HCT116 (cell line): ENCODE measurements around the gene RNF130. TPM values are rescaled to one million over a fixed set of nuclear protein-coding genes. Genes with fewer than 3 reads are reported as not detected.

Source experiments
- ATAC-seq: fragments of 200-7000 bp; cut with Tn5 transposase; 2 replicates; pipeline ENCODE4 v1.9.1; 2020; ENCODE audit warnings: mild to moderate bottlenecking, moderate library complexity
- BruUV-seq: library from RNA; stranded (reverse); fragments of 400-500 nt; replicated peaks from 2 replicates; lab custom pipeline; 2021; lab: Mats Ljungman, UMichigan
- CTCF ChIA-PET: fragments of 300-600 bp; sonication (Branson Sonifier 250); formaldehyde crosslinking; loops from one replicate; lab custom pipeline; 2021; ENCODE audit warnings: antibody characterized with exemption; lab: Charles Lee
- POLR2A ChIA-PET: fragments of 300-600, 350-600 bp; sonication (Branson Sonifier 250); formaldehyde crosslinking; loops from one replicate; lab custom pipeline; 2021; ENCODE audit warnings: antibody characterized with exemption; lab: Charles Lee
- RAD21 ChIA-PET, 2 experiments: fragments of 300-600 bp; sonication (Branson Sonifier 250); formaldehyde crosslinking; loops; one replicate each; lab custom pipeline; 2023; ENCODE audit warnings: low total read pairs in 2 of 2; ENCODE audit not compliant: uncharacterized antibody in 2 of 2, unreplicated experiment in 2 of 2, low non-redundant PET in 1 of 2; lab: Charles Lee
- DNase-seq: peaks from one replicate; pipeline ENCODE4 v3.0.0-alpha.2; 2010; ENCODE audit warnings: low read depth, low spot score
- H2AFZ ChIP-seq: fragments of 200-600 bp; shearing (Covaris generic), sonication (generic); 2 replicates; pipeline ENCODE4 v1.6.1; 2017; ENCODE audit warnings: low read depth, mixed run types, mixed read lengths, antibody characterized with exemption, low read length; ENCODE audit not compliant: poor library complexity, severe bottlenecking
- H3K27ac ChIP-seq: 2 replicates; pipeline ENCODE4 v1.5.1; 2012; ENCODE audit warnings: low read depth, low read length
- H3K27me3 ChIP-seq: fragments of 200-600 bp; sonication (generic); 2 replicates; pipeline ENCODE4 v1.6.1; 2016; ENCODE audit warnings: mixed run types, low read length, mixed read lengths; ENCODE audit not compliant: insufficient read depth
- H3K36me3 ChIP-seq, 2 experiments: fragments of 200-500 bp in 1 of 2; fragments of 200-600 bp in 1 of 2; sonication (Bioruptor generic) in 1 of 2; sonication (generic) in 1 of 2; 2 replicates each; pipeline versions ENCODE4 v1.5.1 to v1.6.1; 2014 to 2016; ENCODE audit warnings: low read length in 2 of 2, inconsistent platforms in 1 of 2, mixed read lengths in 1 of 2, mixed run types in 1 of 2; ENCODE audit not compliant: insufficient read depth in 2 of 2, control insufficient read depth in 1 of 2
- H3K4me1 ChIP-seq, 2 experiments: fragments of 200-600 bp in 1 of 2; sonication (generic) in 1 of 2; 2 replicates each; pipeline versions ENCODE4 v1.5.1 to v1.6.1; 2012 to 2017; ENCODE audit warnings: low read length in 2 of 2, inconsistent platforms in 1 of 2, mild to moderate bottlenecking in 1 of 2, mixed read lengths in 1 of 2, mixed run types in 1 of 2, moderate library complexity in 1 of 2; ENCODE audit not compliant: insufficient read depth in 2 of 2, control insufficient read depth in 1 of 2
- H3K4me2 ChIP-seq: fragments of 200-600 bp; sonication (generic); 2 replicates; pipeline ENCODE4 v1.6.1; 2017; ENCODE audit warnings: mixed run types, low read length, mixed read lengths
- H3K4me3 ChIP-seq, 2 experiments: fragments of 200-600 bp in 1 of 2; sonication (generic) in 1 of 2; replicated peaks in 1 of 2; 2 replicates each; pipeline ENCODE4 v1.5.1; 2011 to 2016; ENCODE audit warnings: low read length in 2 of 2, control low read depth in 1 of 2, low read depth in 1 of 2, mild to moderate bottlenecking in 1 of 2, mixed read lengths in 1 of 2, mixed run types in 1 of 2
- H3K79me2 ChIP-seq: fragments of 200-600 bp; sonication (generic); 2 replicates; pipeline ENCODE4 v1.6.1; 2017; ENCODE audit warnings: mild to moderate bottlenecking, mixed run types, low read length, moderate library complexity, mixed read lengths; ENCODE audit not compliant: insufficient read depth
- H3K9ac ChIP-seq: fragments of 200-600 bp; sonication (generic); 2 replicates; pipeline ENCODE4 v1.6.1; 2016; ENCODE audit warnings: low read length, mixed read lengths
- H3K9me2 ChIP-seq: fragments of 200-600 bp; sonication (generic), shearing (Covaris generic); 2 replicates; pipeline ENCODE4 v1.6.1; 2017; ENCODE audit warnings: mixed run types, mild to moderate bottlenecking, moderate library complexity; ENCODE audit not compliant: insufficient read depth
- H3K9me3 ChIP-seq, 2 experiments: fragments of 200-500 bp in 1 of 2; fragments of 200-600 bp in 1 of 2; sonication (Bioruptor generic) in 1 of 2; sonication (generic) in 1 of 2; 2 replicates each; pipeline ENCODE4 v1.6.1; 2014 to 2017; ENCODE audit warnings: low read length in 2 of 2, mixed read lengths in 2 of 2, inconsistent platforms in 1 of 2, low read depth in 1 of 2, mild to moderate bottlenecking in 1 of 2, mixed run types in 1 of 2, moderate library complexity in 1 of 2; ENCODE audit not compliant: control insufficient read depth in 1 of 2, insufficient read depth in 1 of 2
- H4K20me1 ChIP-seq: fragments of 200-600 bp; sonication (generic), shearing (Covaris generic); 2 replicates; pipeline ENCODE4 v1.6.1; 2017; ENCODE audit warnings: mixed run types, mild to moderate bottlenecking, moderate library complexity; ENCODE audit not compliant: insufficient read depth
- CEBPB ChIP-seq: IDR thresholded peaks from 2 replicates; pipeline ENCODE4 v1.6.1; 2012; ENCODE audit warnings: low read depth
- EGR1 ChIP-seq: IDR thresholded peaks from 2 replicates; pipeline ENCODE4 v1.6.1; 2012; ENCODE audit warnings: low read depth
- ELF1 ChIP-seq: IDR thresholded peaks from 2 replicates; pipeline ENCODE4 v1.6.1; 2012; ENCODE audit warnings: low read depth, borderline replicate concordance
- EZH2 ChIP-seq: fragments of 200-600 bp; sonication (generic); IDR thresholded peaks from 2 replicates; pipeline ENCODE4 v1.6.1; 2017; ENCODE audit warnings: antibody characterized with exemption, mixed run types
- EZH2phosphoT487 ChIP-seq: fragments of 200-600 bp; IDR thresholded peaks from 2 replicates; pipeline ENCODE4 v1.6.1; 2018; ENCODE audit warnings: antibody characterized with exemption, borderline replicate concordance
- FOSL1 ChIP-seq: IDR thresholded peaks from 2 replicates; pipeline ENCODE4 v1.6.1; 2012; ENCODE audit warnings: low read depth
- JUND ChIP-seq: IDR thresholded peaks from 2 replicates; pipeline ENCODE4 v1.6.1; 2012
- POLR2A ChIP-seq: IDR thresholded peaks from 2 replicates; pipeline ENCODE4 v1.7.0; 2011; ENCODE audit warnings: borderline replicate concordance; ENCODE audit not compliant: insufficient read depth, insufficient read length; ENCODE audit errors: extremely low read depth
- POLR2AphosphoS5 ChIP-seq: IDR thresholded peaks from 2 replicates; pipeline ENCODE4 v1.6.1; 2011; ENCODE audit warnings: mild to moderate bottlenecking, low read depth, low read length, moderate library complexity
- SIN3A ChIP-seq: IDR thresholded peaks from 2 replicates; pipeline ENCODE4 v1.6.1; 2012; ENCODE audit warnings: low read depth
- SP1 ChIP-seq: IDR thresholded peaks from 2 replicates; pipeline ENCODE4 v1.6.1; 2012; ENCODE audit warnings: low read depth
- SRF ChIP-seq: IDR thresholded peaks from 2 replicates; pipeline ENCODE4 v1.6.1; 2012; ENCODE audit warnings: low read depth
- YY1 ChIP-seq: IDR thresholded peaks from 2 replicates; pipeline ENCODE4 v1.6.1; 2011; ENCODE audit warnings: low read length, low read depth, moderate library complexity, mild to moderate bottlenecking; ENCODE audit not compliant: insufficient replicate concordance; ENCODE audit errors: extremely low read depth
- ZNF274 ChIP-seq: fragments of 200-500 bp; sonication (Bioruptor generic); IDR thresholded peaks from 2 replicates; pipeline ENCODE4 v1.6.1; 2014; ENCODE audit warnings: mild to moderate bottlenecking, low read depth, low read length, inconsistent platforms
- intact Hi-C: fragments of 100-400 bp; cut with micrococcal nuclease; formaldehyde crosslinking; loops from 2 replicates; pipeline ENCODE4 v1.10.0; 2022
- total RNA-seq: library from RNA; stranded (reverse); gene quantifications from one replicate; pipeline ENCODE4 v1.2.1, GENCODE V29; 2021; ENCODE audit not compliant: unreplicated experiment
- TF ChIP-seq, protein P1 (sequence below): IDR thresholded peaks from 2 replicates; pipeline ENCODE4 v1.6.1; 2012
- TF ChIP-seq, protein P2 (sequence below): IDR thresholded peaks from 2 replicates; pipeline ENCODE4 v1.6.1; 2011; ENCODE audit warnings: mild to moderate bottlenecking, low read length, moderate library complexity; ENCODE audit not compliant: insufficient replicate concordance; ENCODE audit errors: extremely low read depth

RNF130 gene
- total RNA-seq, 1 experiment from 2014 or later: 34.9 TPM

DNA sequence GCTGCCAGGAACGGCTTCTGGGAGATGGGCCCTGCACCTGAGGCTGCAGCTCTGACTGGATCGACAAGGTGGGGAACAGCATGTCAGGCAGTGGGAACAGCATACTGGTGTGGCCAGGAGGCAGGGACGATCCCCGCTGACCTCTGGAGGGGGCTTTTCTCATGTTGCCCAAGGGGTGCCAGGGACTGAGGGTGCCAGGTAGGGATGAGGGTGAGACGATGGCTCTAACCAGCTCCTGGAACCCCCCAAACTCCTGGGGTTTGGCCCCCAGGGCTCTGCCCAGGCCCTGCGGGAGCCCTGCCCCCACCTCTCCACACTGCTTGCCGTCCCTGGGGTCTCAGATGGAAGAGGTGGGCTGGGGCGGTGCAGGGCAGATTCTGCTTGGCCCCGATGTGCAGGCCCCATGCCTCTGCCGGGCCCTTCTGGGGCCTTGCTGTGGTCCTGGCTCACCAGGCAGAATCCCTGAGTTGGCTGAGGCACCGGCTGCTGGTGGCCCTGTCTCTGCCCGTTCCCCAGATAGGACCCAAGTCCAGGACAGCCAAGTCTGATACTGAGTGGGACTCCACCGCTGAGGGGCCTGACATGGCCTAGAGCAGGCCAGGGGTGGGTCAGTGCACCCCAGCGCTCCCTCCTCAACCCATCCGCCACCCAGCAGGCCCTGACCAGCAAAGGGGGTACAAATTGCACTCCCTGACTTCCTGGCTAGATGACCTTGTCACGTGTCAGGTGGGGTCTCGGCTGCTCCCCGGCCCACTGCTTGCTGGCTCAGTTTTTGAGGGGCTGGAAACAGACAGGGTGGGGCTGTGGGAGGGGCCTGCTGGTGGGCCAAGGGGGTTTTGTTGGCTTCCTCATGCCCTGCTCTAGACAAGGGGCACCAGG is 28.4 kb upstream of the RNF130 start:
- CTCF ChIA-PET: no interaction called here
- H3K9me3 ChIP-seq: no peaks in the 10 kb centered on the region
- ATAC-seq (no peak), DNase-seq (no peak)
- no peak overlapping the region for H2AFZ ChIP-seq
- no peaks in the 10 kb centered on the region for H3K36me3 ChIP-seq
- no peak overlapping the region for H3K4me2 ChIP-seq
- H3K9ac ChIP-seq: no peak overlapping the region
- no peak overlapping the region for H3K4me3 ChIP-seq
- RAD21 ChIA-PET: no interaction called here
- POLR2A ChIA-PET: no interaction called here
- no peak for TF ChIP-seq ELF1
- TF ChIP-seq, protein P1, sequence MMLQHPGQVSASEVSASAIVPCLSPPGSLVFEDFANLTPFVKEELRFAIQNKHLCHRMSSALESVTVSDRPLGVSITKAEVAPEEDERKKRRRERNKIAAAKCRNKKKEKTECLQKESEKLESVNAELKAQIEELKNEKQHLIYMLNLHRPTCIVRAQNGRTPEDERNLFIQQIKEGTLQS: no peak
- TF ChIP-seq POLR2AphosphoS5: no peak
- no peak for TF ChIP-seq SP1
- TF ChIP-seq FOSL1: no peak
- no peak for TF ChIP-seq CEBPB
- TF ChIP-seq ZNF274: no peak
- no peak for TF ChIP-seq JUND
- TF ChIP-seq SRF: no peak
- TF ChIP-seq SIN3A: no peak
- no peak for TF ChIP-seq YY1
- TF ChIP-seq EZH2phosphoT487: no peak
- TF ChIP-seq EZH2: no peak
- TF ChIP-seq, protein P2, sequence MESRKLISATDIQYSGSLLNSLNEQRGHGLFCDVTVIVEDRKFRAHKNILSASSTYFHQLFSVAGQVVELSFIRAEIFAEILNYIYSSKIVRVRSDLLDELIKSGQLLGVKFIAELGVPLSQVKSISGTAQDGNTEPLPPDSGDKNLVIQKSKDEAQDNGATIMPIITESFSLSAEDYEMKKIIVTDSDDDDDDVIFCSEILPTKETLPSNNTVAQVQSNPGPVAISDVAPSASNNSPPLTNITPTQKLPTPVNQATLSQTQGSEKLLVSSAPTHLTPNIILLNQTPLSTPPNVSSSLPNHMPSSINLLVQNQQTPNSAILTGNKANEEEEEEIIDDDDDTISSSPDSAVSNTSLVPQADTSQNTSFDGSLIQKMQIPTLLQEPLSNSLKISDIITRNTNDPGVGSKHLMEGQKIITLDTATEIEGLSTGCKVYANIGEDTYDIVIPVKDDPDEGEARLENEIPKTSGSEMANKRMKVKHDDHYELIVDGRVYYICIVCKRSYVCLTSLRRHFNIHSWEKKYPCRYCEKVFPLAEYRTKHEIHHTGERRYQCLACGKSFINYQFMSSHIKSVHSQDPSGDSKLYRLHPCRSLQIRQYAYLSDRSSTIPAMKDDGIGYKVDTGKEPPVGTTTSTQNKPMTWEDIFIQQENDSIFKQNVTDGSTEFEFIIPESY: no peak
- no peak for TF ChIP-seq POLR2A
- TF ChIP-seq EGR1: no peak
- no TSS peak for BruUV-seq
- H3K27ac ChIP-seq: no peak overlapping the region
- intact Hi-C loops: no loop called here
- no peaks in the 10 kb centered on the region for H3K9me2 ChIP-seq
- H3K79me2 ChIP-seq: no peaks in the 10 kb centered on the region
- no peaks in the 10 kb centered on the region for H3K27me3 ChIP-seq
- H4K20me1 ChIP-seq: no peaks in the 10 kb centered on the region
- no peaks in the 10 kb centered on the region for H3K4me1 ChIP-seq
